GM12878 (cell line): ENCODE results near the gene ADCY2. TPM values are rescaled to one million over a fixed set of nuclear protein-coding genes. Genes with fewer than 3 reads are reported as not detected.

Experiments
- ATAC-seq: fragments of 200-7000 bp; cut with Tn5 transposase; 3 replicates; pipeline ENCODE4 v1.9.1; 2020; ENCODE audit warnings: mild to moderate bottlenecking, moderate library complexity
- BruUV-seq: library from RNA; stranded (reverse); fragments of 400-500 nt; replicated peaks from 2 replicates; lab custom pipeline; 2021; lab: Mats Ljungman, UMichigan
- CTCF ChIA-PET: fragments of 300-600 bp; sonication (Branson Sonifier 250); formaldehyde crosslinking; extraction: SDS; loops from one replicate; lab custom pipeline; 2021; ENCODE audit warnings: inconsistent platforms; lab: Yijun Ruan, JAX
- POLR2A ChIA-PET: fragments of 350-600 bp; formaldehyde crosslinking; extraction: SDS; loops from one replicate; lab custom pipeline; 2021; ENCODE audit warnings: inconsistent platforms; lab: Charles Lee
- RAD21 ChIA-PET: fragments of 300-600 bp; sonication (Branson Sonifier 250); formaldehyde crosslinking; loops from one replicate; lab custom pipeline; 2023; ENCODE audit warnings: antibody characterized with exemption; ENCODE audit not compliant: unreplicated experiment; lab: Charles Lee
- SMC1A ChIA-PET: fragments of 300-600 bp; sonication (Branson Sonifier 250); formaldehyde crosslinking; loops from one replicate; lab custom pipeline; 2023; ENCODE audit not compliant: unreplicated experiment, uncharacterized antibody; lab: Charles Lee
- DNase-seq: peaks from one replicate; pipeline ENCODE4 v3.0.0-alpha.2; 2011; ENCODE audit warnings: low read depth, low spot score
- FAIRE-seq: peaks from 3 replicates; lab custom pipeline; 2011; peaks lifted over from hg19 to GRCh38; lab: Jason Lieb, UNC
- H2AFZ ChIP-seq: 2 replicates; pipeline ENCODE4 v1.6.0; 2011; ENCODE audit warnings: low read depth, low read length, control low read depth; ENCODE audit not compliant: control insufficient read depth
- H3K27ac ChIP-seq: 2 replicates; pipeline ENCODE4 v1.5.1; 2011; ENCODE audit warnings: control low read depth; ENCODE audit not compliant: control insufficient read depth, insufficient read depth
- H3K27me3 ChIP-seq, 2 experiments: replicated peaks in 1 of 2; 2 replicates each; pipeline versions ENCODE4 v1.6.0 to v1.6.1; 2011; ENCODE audit warnings: low read length in 1 of 2; ENCODE audit not compliant: control insufficient read depth in 2 of 2, insufficient read depth in 2 of 2
- H3K36me3 ChIP-seq, 2 experiments: 2 replicates each; pipeline ENCODE4 v1.5.1; 2011; ENCODE audit warnings: low read length in 1 of 2; ENCODE audit not compliant: control insufficient read depth in 2 of 2, insufficient read depth in 2 of 2
- H3K4me1 ChIP-seq: 2 replicates; pipeline ENCODE4 v1.6.1; 2011; ENCODE audit warnings: mild to moderate bottlenecking, low read length, moderate library complexity, mixed read lengths; ENCODE audit not compliant: control insufficient read depth, insufficient read depth
- H3K4me2 ChIP-seq: 2 replicates; pipeline ENCODE4 v1.6.0; 2011; ENCODE audit warnings: control low read depth; ENCODE audit not compliant: control insufficient read depth, insufficient read depth
- H3K4me3 ChIP-seq: fragments of 200-600 bp; sonication (generic); 2 replicates; pipeline ENCODE4 v1.5.1; 2016
- H3K79me2 ChIP-seq: 2 replicates; pipeline ENCODE4 v1.6.0; 2011; ENCODE audit warnings: low read length; ENCODE audit not compliant: control insufficient read depth, insufficient read depth
- H3K9ac ChIP-seq: 2 replicates; pipeline ENCODE4 v1.8.0; 2011; ENCODE audit warnings: low read length, control low read depth, mixed read lengths; ENCODE audit not compliant: control insufficient read depth, insufficient read depth
- H3K9me3 ChIP-seq: replicated peaks from 3 replicates; pipeline ENCODE4 v1.5.1; 2011; ENCODE audit warnings: mild to moderate bottlenecking, low read length; ENCODE audit not compliant: control insufficient read depth, insufficient read depth
- H4K20me1 ChIP-seq: 2 replicates; pipeline ENCODE4 v1.6.0; 2011; ENCODE audit not compliant: control insufficient read depth, insufficient read depth
- ATF7 ChIP-seq: fragments of 450-650 bp; IDR thresholded peaks from 2 replicates; pipeline ENCODE4 v1.6.1; 2016; ENCODE audit warnings: low read depth, mild to moderate bottlenecking
- FOXK2 ChIP-seq: fragments of 450-650 bp; IDR thresholded peaks from 2 replicates; pipeline ENCODE4 v1.6.1; 2017; ENCODE audit warnings: mild to moderate bottlenecking, moderate library complexity
- FOXM1 ChIP-seq: IDR thresholded peaks from 2 replicates; pipeline ENCODE4 v1.6.1; 2012; ENCODE audit warnings: low read depth, mild to moderate bottlenecking, inconsistent platforms, low read length, moderate library complexity
- GABPA ChIP-seq: IDR thresholded peaks from 2 replicates; pipeline ENCODE4 v1.6.1; 2014; ENCODE audit warnings: antibody characterized with exemption, low read depth, mild to moderate bottlenecking, inconsistent platforms
- GATAD2B ChIP-seq: fragments of 450-650 bp; conservative IDR thresholded peaks from 2 replicates; pipeline ENCODE4 v1.6.1; 2017; ENCODE audit warnings: low read depth, mild to moderate bottlenecking, moderate library complexity
- NBN ChIP-seq: fragments of 450-650 bp; IDR thresholded peaks from 2 replicates; pipeline ENCODE4 v1.6.1; 2016
- NR2C2 ChIP-seq: IDR thresholded peaks from 2 replicates; pipeline ENCODE4 v1.6.1; 2011; ENCODE audit warnings: borderline replicate concordance, low read depth; ENCODE audit not compliant: control insufficient read depth, insufficient read length
- POU2F2 ChIP-seq: IDR thresholded peaks from 3 replicates; pipeline ENCODE4 v1.6.1; 2011; ENCODE audit warnings: low read depth, mild to moderate bottlenecking, low read length, borderline replicate concordance
- SMC3 ChIP-seq: IDR thresholded peaks from 2 replicates; pipeline ENCODE4 v1.6.1; 2011; ENCODE audit warnings: low read length, improper control_type of control experiment, borderline replicate concordance
- ZBED1 ChIP-seq: IDR thresholded peaks from 2 replicates; pipeline ENCODE4 v1.6.1; 2016; ENCODE audit warnings: borderline replicate concordance
- ZNF207 ChIP-seq: fragments of 450-650 bp; IDR thresholded peaks from 2 replicates; pipeline ENCODE4 v1.6.1; 2014; ENCODE audit warnings: antibody characterized with exemption, mild to moderate bottlenecking, borderline replicate concordance
- WGBS: methylation state at CpG from one replicate; pipeline ENCODE4 v1.1.6; 2016; ENCODE audit warnings: low lambda C conversion rate; ENCODE audit not compliant: insufficient replicate concordance, insufficient coverage; ENCODE audit errors: missing lambda C conversion rate; 5-methylcytosine and 5-hydroxymethylcytosine counted together
- in situ Hi-C: fragments of 300-500 bp; cut with MboI; formaldehyde crosslinking; loops from 9 replicates; pipeline ENCODE4 v1.14.3; 2018; ENCODE audit warnings: mixed read lengths
- intact Hi-C: fragments of 100-400 bp; cut with micrococcal nuclease; formaldehyde crosslinking; loops from one replicate; pipeline ENCODE4 v1.14.2; 2022; ENCODE audit not compliant: unreplicated experiment
- polyA plus RNA-seq, 11 experiments: library from polyadenylated mRNA; depleted of rRNA in 4 of 11; unstranded in 6 of 11; stranded (reverse) in 5 of 11; fragments of >200 nt; fragmentation: Nextera tagmentation in 4 of 11; fragmentation: Illumina TruSeq in 1 of 11; extraction: Ambion mirVana in 4 of 11; extraction: Trizol in 1 of 11; gene quantifications; 1 replicate in 1 of 11; 2 replicates in 10 of 11; pipeline versions ENCODE4 v1.2.1 to v1.2.3, GENCODE V29; 2011 to 2016; ENCODE audit warnings: inconsistent platforms in 2 of 11, missing spikeins in 2 of 11, low read depth in 1 of 11
- total RNA-seq, 4 experiments: library from RNA; depleted of rRNA in 3 of 4; stranded (reverse); fragments of >200 nt in 3 of 4; fragmentation: Illumina TruSeq in 1 of 4; extraction: Trizol in 1 of 4; gene quantifications; 2 replicates each; pipeline versions ENCODE4 v1.2.1 to v1.2.3, GENCODE V29; 2013 to 2021
- TF ChIP-seq, protein P1 (sequence below): fragments of 450-650 bp; IDR thresholded peaks from 2 replicates; pipeline ENCODE4 v1.6.1; 2017; ENCODE audit warnings: mild to moderate bottlenecking, low read depth, inconsistent platforms; ENCODE audit not compliant: poor library complexity, severe bottlenecking
- TF ChIP-seq, protein P2 (sequence below): IDR thresholded peaks from 2 replicates; pipeline ENCODE4 v1.6.1; 2012; ENCODE audit warnings: mild to moderate bottlenecking, low read depth, low read length

ADCY2 gene
- total and polyA plus RNA-seq, 10 of the 15 experiments (the other 5 are each of a cell fraction or from before 2014, with no cell fraction given), result 0.07 to 0.26 TPM; not detected in 8

DNA sequence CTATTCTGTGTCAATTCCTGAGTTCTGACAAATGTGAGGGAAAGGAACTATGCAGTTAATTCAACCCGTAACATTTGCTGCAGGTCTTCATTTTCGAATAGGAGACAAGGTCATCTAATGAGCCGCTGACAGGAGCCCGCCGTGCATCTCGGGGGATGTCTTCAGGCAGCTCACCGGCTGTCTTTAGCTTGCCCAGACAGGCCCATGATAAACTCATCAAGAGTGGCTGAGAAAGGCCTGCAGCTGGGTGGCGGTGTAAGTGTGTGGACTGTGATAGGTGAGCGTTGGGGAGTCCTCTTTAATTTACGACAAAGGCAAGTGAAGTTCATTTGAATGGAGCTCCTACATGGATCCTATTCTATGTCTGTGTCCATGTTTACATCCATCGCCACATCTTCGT, 190.5 kb downstream of the ADCY2 start:
- BruUV-seq, result no TSS peak
- intact Hi-C loops, result no loop called here
- Histone ChIP-seq H3K4me3 (no peak overlapping the region), H3K27me3 (no peaks in the 10 kb centered on the region), H3K79me2 (no peaks in the 10 kb centered on the region), H2AFZ (no peak overlapping the region), H3K9ac (no peak overlapping the region), H3K9me3 (no peaks in the 10 kb centered on the region), H3K4me1 (no peaks in the 10 kb centered on the region), H3K4me2 (no peak overlapping the region), H3K36me3 (no peaks in the 10 kb centered on the region), H3K27ac (no peak overlapping the region), H4K20me1 (no peaks in the 10 kb centered on the region)
- DNase-seq (no peak), FAIRE-seq (no peak), ATAC-seq (no peak)
- POLR2A ChIA-PET, result no interaction called here
- 54% methylated on average over 12 of the region's 12 CpGs for WGBS
- no peak for TF ChIP-seq FOXK2
- TF ChIP-seq, protein P1, sequence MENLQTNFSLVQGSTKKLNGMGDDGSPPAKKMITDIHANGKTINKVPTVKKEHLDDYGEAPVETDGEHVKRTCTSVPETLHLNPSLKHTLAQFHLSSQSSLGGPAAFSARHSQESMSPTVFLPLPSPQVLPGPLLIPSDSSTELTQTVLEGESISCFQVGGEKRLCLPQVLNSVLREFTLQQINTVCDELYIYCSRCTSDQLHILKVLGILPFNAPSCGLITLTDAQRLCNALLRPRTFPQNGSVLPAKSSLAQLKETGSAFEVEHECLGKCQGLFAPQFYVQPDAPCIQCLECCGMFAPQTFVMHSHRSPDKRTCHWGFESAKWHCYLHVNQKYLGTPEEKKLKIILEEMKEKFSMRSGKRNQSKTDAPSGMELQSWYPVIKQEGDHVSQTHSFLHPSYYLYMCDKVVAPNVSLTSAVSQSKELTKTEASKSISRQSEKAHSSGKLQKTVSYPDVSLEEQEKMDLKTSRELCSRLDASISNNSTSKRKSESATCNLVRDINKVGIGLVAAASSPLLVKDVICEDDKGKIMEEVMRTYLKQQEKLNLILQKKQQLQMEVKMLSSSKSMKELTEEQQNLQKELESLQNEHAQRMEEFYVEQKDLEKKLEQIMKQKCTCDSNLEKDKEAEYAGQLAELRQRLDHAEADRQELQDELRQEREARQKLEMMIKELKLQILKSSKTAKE, result no peak
- SMC1A ChIA-PET, result no interaction called here
- RAD21 ChIA-PET, result no interaction called here
- in situ Hi-C loops, result no loop called here
- CTCF ChIA-PET, result no interaction called here

DNA sequence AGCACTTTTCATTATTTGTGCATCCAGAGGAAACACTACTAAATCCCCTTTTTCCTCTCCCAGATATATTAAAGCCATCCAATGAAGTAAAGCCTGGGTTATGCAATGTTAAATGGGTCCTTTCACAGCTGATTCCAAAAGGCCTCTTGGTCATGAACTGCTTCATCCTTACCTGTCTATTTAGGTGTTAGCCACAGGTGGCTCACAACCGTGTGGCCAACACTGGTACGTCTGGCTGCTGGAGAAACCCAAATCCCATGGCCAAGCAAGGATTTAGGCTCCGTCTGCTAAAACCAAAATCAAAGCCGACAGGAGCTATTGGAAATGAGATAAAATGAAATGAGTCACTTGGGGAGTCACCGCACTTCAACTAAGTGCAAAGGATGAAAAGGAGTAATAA, 193.9 kb downstream of the ADCY2 start:
- CTCF ChIA-PET, result no interaction called here
- Histone ChIP-seq H3K4me1 (no peaks in the 10 kb centered on the region), H3K9me3 (no peaks in the 10 kb centered on the region), H3K9ac (no peak overlapping the region), H4K20me1 (no peaks in the 10 kb centered on the region), H3K4me2 (no peak overlapping the region), H3K36me3 (no peaks in the 10 kb centered on the region), H3K27me3 (no peaks in the 10 kb centered on the region), H3K27ac (no peak overlapping the region), H2AFZ (no peak overlapping the region), H3K4me3 (no peak overlapping the region)
- 36% methylated on average over 5 of the region's 5 CpGs for WGBS
- DNase-seq (no peak), FAIRE-seq (no peak), ATAC-seq (no peak)
- in situ Hi-C loops, result no loop called here
- intact Hi-C loops, result loop anchor here (10.0 kb wide), 2 partner anchors 165 to 335 kb away; no protein-coding TSS in a partner anchor
- no TSS peak for BruUV-seq
- POLR2A ChIA-PET, result no interaction called here
- SMC1A ChIA-PET, result no interaction called here
- TF ChIP-seq NBN, result no peak
- no peak for TF ChIP-seq FOXM1
- no peak for TF ChIP-seq GABPA
- no peak for TF ChIP-seq ATF7
- TF ChIP-seq SMC3, result no peak
- TF ChIP-seq POU2F2, result no peak
- TF ChIP-seq NR2C2, result no peak
- TF ChIP-seq, protein P2, sequence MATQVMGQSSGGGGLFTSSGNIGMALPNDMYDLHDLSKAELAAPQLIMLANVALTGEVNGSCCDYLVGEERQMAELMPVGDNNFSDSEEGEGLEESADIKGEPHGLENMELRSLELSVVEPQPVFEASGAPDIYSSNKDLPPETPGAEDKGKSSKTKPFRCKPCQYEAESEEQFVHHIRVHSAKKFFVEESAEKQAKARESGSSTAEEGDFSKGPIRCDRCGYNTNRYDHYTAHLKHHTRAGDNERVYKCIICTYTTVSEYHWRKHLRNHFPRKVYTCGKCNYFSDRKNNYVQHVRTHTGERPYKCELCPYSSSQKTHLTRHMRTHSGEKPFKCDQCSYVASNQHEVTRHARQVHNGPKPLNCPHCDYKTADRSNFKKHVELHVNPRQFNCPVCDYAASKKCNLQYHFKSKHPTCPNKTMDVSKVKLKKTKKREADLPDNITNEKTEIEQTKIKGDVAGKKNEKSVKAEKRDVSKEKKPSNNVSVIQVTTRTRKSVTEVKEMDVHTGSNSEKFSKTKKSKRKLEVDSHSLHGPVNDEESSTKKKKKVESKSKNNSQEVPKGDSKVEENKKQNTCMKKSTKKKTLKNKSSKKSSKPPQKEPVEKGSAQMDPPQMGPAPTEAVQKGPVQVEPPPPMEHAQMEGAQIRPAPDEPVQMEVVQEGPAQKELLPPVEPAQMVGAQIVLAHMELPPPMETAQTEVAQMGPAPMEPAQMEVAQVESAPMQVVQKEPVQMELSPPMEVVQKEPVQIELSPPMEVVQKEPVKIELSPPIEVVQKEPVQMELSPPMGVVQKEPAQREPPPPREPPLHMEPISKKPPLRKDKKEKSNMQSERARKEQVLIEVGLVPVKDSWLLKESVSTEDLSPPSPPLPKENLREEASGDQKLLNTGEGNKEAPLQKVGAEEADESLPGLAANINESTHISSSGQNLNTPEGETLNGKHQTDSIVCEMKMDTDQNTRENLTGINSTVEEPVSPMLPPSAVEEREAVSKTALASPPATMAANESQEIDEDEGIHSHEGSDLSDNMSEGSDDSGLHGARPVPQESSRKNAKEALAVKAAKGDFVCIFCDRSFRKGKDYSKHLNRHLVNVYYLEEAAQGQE, result no peak
- TF ChIP-seq ZNF207, result no peak
- TF ChIP-seq GATAD2B, result no peak
- TF ChIP-seq ZBED1, result no peak
- TF ChIP-seq, all 136 proteins: peak for 0
- RAD21 ChIA-PET, result no interaction called here
- H3K79me2 ChIP-seq, result no peaks in the 10 kb centered on the region
